Adipocyte (in vitro differentiated cells): Measurements from ENCODE around the gene CDC42.

Experiments
- DNase-seq: peaks from one replicate; pipeline ENCODE4 v3.0.0-alpha.2; 2015; ENCODE audit warnings: low read depth
- H3K27me3 ChIP-seq: replicated peaks from 2 replicates; pipeline ENCODE4 v1.7.0; 2013; ENCODE audit warnings: mild to moderate bottlenecking, low read length, moderate library complexity; ENCODE audit not compliant: control insufficient read depth, insufficient read depth
- H3K36me3 ChIP-seq: 2 replicates; pipeline ENCODE4 v1.7.0; 2013; ENCODE audit warnings: low read length, mild to moderate bottlenecking, moderate library complexity; ENCODE audit not compliant: control insufficient read depth, insufficient read depth, severe bottlenecking
- H3K4me1 ChIP-seq: 2 replicates; pipeline ENCODE4 v1.7.0; 2013; ENCODE audit warnings: mild to moderate bottlenecking, low read length, moderate library complexity; ENCODE audit not compliant: control insufficient read depth, insufficient read depth
- H3K4me3 ChIP-seq: 2 replicates; pipeline ENCODE4 v1.7.0; 2013; ENCODE audit warnings: mild to moderate bottlenecking, low read length, moderate library complexity
- H3K9ac ChIP-seq: 2 replicates; pipeline ENCODE4 v1.7.0; 2013; ENCODE audit warnings: mild to moderate bottlenecking, low read length, moderate library complexity
- H3K9me3 ChIP-seq: 2 replicates; pipeline ENCODE4 v1.7.0; 2013; ENCODE audit warnings: mild to moderate bottlenecking, low read length, moderate library complexity; ENCODE audit not compliant: control insufficient read depth

Gene CDC42

GRCh38 chr1:22112554-22112953, 60.0 kb downstream of the CDC42 start:
- Histone ChIP-seq H3K4me3 (no peak overlapping the region), H3K4me1 (peaks cover 28% of the 10 kb centered on the region), H3K36me3 (peaks cover 34% of the 10 kb centered on the region), H3K9ac (no peak overlapping the region), H3K27me3 (no peaks in the 10 kb centered on the region), H3K9me3 (no peaks in the 10 kb centered on the region)
- no peak for DNase-seq

DNA sequence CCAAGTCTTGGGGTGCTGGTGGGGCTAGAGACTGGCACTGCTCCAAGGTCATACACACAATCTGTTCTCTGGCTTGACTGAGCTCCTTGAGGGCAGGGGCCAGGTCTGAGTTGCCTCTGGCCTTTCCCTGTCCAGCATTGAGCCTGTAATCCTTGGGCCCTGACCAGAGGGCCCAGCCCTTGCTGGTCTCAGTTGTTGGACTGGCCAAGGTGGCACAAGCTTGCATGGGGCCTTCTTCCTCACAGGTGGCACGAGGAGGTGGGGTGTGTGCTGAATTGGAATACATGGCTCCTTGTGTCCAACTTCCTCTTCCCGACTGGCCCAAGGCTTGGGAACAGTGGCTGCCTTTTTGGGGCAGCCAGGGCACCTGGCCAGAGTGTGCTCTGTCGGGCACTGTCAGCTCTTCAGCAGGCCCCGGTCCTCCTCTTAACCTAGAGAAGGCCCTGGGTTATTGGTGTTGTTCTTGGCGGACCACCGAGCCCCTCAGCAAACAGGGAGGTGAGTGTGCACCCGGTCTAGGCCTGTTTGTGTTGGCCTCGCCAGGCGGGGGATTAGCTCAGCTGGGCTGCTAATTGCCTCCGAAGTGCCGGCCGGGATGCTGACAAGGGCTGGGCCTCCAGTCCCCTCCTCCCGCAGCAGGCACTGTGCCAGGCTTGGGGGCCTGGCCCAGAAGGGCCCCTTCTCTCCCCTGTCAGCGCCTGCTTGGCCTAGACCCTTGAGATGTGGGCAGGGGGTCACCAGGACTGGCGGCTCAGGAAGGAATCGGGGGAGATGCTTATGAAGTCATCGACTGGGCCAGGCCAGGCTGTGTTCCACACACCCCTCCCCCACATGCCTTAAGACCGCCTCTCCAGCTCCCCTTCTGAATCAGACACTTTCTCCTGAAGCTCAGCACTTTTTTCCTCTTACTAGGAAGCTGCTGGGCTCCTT, 61.8 kb downstream of the CDC42 start:
- Histone ChIP-seq H3K27me3 (no peaks in the 10 kb centered on the region), H3K4me1 (peaks cover 19% of the 10 kb centered on the region), H3K9me3 (no peaks in the 10 kb centered on the region), H3K9ac (no peak overlapping the region), H3K36me3 (peaks cover 36% of the 10 kb centered on the region), H3K4me3 (no peak overlapping the region)
- no peak for DNase-seq

DNA sequence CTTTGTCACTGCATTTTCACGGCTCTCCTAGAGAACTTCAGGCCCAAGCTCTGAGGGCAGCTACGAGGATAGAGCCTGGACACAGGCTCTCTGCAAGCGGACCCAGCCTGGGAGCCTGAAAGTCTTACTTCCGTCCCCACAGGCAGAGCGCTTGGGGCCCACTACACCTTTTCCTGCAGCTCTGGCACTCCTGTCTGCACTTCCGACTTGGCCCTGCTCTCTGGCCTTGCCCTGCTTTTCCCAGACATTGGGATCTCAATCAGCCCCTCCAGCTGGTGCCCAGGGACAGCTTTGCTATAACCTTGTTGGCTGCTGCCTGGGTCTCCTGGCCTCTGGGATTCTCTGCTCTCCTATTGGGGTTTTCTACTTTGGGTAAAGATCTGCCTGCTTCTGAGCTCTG, 62.8 kb downstream of the CDC42 start:
- H3K9ac ChIP-seq, result no peak overlapping the region
- peaks cover 37% of the 10 kb centered on the region for H3K36me3 ChIP-seq
- no peak overlapping the region for H3K4me3 ChIP-seq
- DNase-seq, result no peak
- H3K27me3 ChIP-seq, result no peaks in the 10 kb centered on the region
- H3K9me3 ChIP-seq, result no peaks in the 10 kb centered on the region
- H3K4me1 ChIP-seq, result peaks cover 19% of the 10 kb centered on the region

DNA sequence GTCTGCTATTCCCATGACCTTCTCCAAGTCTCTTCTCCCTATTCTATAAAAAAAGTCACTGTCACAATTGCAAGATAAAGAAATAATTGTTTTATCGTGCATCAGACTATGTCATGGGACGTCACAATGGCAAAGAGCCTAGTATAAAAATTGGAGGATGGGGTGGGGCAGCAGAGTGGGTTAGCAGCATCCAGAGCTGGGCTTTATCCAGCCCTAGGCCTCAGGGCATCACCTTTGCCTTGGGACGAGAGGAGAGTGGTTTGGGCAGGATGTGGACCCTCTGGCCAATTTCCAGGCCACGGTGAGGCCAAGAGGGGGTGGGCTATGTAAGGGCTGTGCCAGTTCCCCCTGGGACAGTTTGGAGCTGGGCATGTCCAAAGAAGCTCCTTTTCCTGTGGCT, 64.7 kb downstream of the CDC42 start:
- no peak overlapping the region for H3K4me3 ChIP-seq
- peaks cover 31% of the 10 kb centered on the region for H3K36me3 ChIP-seq
- H3K9me3 ChIP-seq, result no peaks in the 10 kb centered on the region
- no peaks in the 10 kb centered on the region for H3K27me3 ChIP-seq
- DNase-seq, result no peak
- H3K4me1 ChIP-seq, result peaks cover 11% of the 10 kb centered on the region
- H3K9ac ChIP-seq, result no peak overlapping the region

- peaks cover 11% of the 10 kb centered on the region for H3K4me1 ChIP-seq
- H3K36me3 ChIP-seq, result peaks cover 25% of the 10 kb centered on the region
- no peaks in the 10 kb centered on the region for H3K9me3 ChIP-seq
- H3K27me3 ChIP-seq, result no peaks in the 10 kb centered on the region
- no peak overlapping the region for H3K9ac ChIP-seq
- no peak overlapping the region for H3K4me3 ChIP-seq
- no peak for DNase-seq
These were observed 65.3 kb downstream of the CDC42 start for GRCh38 chr1:22117851-22118250.

DNA sequence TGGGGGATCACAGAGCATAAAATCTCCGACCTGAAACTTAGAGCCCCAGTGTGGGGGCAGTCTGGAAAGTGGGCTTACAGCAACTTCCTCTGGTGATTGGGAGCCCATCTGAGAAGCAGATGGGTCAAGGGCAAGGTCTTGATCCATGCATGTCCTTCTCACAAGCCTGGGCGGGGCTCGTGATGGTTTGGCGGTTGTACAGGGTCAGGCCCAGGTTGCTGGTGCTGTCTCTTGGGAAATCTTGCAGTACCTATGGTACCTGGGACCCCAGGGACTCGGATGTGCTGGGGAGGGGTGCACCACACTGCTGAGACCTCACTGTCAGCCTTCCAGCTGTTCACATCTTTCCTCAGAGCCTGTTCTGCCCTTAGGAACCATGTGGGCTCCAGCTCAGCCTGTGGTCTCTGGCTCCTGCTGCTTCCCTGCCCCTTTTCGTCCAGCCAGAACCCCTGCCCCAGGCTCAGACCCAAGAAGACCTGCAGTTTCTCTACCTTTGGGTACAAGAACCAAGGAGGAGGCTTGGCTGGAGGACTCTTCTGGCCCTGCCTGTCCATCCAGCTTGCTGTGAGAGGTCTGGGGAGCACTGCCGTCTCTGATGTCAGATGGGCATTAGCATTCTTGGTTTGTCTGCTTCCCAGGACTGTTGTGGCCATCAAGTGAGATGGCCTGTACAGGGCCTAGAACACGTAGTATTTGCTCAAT, 65.9 kb downstream of the CDC42 start:
- Histone ChIP-seq H3K4me3 (no peak overlapping the region), H3K9ac (no peak overlapping the region), H3K4me1 (peaks cover 11% of the 10 kb centered on the region), H3K27me3 (no peaks in the 10 kb centered on the region), H3K36me3 (peaks cover 20% of the 10 kb centered on the region), H3K9me3 (no peaks in the 10 kb centered on the region)
- no peak for DNase-seq

GRCh38 chr1:22119626-22120468, 67.3 kb downstream of the CDC42 start:
- Histone ChIP-seq H3K9ac (no peak overlapping the region), H3K4me3 (no peak overlapping the region), H3K9me3 (no peaks in the 10 kb centered on the region), H3K36me3 (peaks cover 19% of the 10 kb centered on the region), H3K4me1 (peaks cover 1% of the 10 kb centered on the region), H3K27me3 (no peaks in the 10 kb centered on the region)
- no peak for DNase-seq

GRCh38 chr1:22120469-22120790, 67.9 kb downstream of the CDC42 start:
- no peaks in the 10 kb centered on the region for H3K27me3 ChIP-seq
- no peak overlapping the region for H3K9ac ChIP-seq
- no peak for DNase-seq
- H3K9me3 ChIP-seq, result no peaks in the 10 kb centered on the region
- H3K4me3 ChIP-seq, result no peak overlapping the region
- H3K36me3 ChIP-seq, result peaks cover 14% of the 10 kb centered on the region
- H3K4me1 ChIP-seq, result no peaks in the 10 kb centered on the region

GRCh38 chr1:22121421-22121911, 69.0 kb downstream of the CDC42 start:
- DNase-seq, result no peak
- no peak overlapping the region for H3K9ac ChIP-seq
- no peaks in the 10 kb centered on the region for H3K4me1 ChIP-seq
- peaks cover 14% of the 10 kb centered on the region for H3K36me3 ChIP-seq
- no peak overlapping the region for H3K4me3 ChIP-seq
- no peaks in the 10 kb centered on the region for H3K27me3 ChIP-seq
- no peaks in the 10 kb centered on the region for H3K9me3 ChIP-seq

DNA sequence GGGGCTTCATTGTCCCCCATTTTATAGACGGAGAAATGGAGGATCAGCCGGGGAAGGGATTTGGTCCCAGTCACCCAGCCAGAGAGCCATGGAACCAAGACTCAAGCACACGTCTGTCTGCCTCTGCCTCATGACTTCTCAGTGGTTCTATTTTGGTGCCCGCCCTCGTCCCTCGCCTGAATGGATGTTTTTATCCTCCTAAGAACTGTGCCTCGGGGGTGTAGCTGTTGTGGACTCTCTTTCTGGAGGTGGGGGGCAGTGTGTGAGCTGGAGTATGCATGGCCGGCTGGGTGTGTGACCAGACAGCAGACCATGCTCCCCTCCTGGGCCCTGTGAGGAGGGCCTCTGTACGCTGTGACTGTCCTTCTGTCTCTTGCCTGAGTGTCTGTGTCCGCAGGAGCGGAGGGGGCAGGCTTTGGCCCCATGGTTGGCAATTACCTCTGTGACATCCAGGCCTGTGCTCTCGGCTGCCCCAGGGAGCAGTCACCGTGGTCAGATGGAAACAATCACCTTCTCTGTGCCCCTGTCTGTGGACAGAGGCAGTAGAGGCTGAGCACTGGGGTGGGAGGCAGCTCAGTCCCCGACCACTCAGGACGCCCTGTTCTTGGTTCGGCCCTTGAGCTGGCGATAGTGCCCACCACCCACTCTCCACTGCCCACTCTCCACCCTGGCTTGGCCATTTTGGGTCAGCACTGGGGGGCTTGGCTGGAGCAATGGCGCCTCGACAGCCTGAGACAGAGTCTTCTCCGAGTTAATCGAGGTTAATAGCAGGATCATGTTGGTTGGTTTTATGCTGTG, 70.0 kb downstream of the CDC42 start:
- Histone ChIP-seq H3K4me1 (no peaks in the 10 kb centered on the region), H3K9me3 (no peaks in the 10 kb centered on the region), H3K9ac (no peak overlapping the region), H3K27me3 (no peaks in the 10 kb centered on the region), H3K4me3 (no peak overlapping the region), H3K36me3 (peaks cover 14% of the 10 kb centered on the region)
- no peak for DNase-seq
